H9 (cell line): ENCODE results near the gene CDC14A. TPM values are rescaled to one million over a fixed set of nuclear protein-coding genes. Genes with fewer than 3 reads are reported as not detected.

Source experiments
- DNase-seq: peaks from one replicate; pipeline ENCODE4 v3.0.0-alpha.2; 2017
- H2AFZ ChIP-seq: one replicate; pipeline ENCODE4 v1.6.1; 2013; ENCODE audit warnings: mild to moderate bottlenecking, low read length, control low read depth, moderate library complexity
- H2AK5ac ChIP-seq: 2 replicates; pipeline ENCODE4 v1.6.1; 2013; ENCODE audit warnings: low read length, control low read depth, mixed read lengths; ENCODE audit not compliant: insufficient read length
- H2BK120ac ChIP-seq: one replicate; pipeline ENCODE4 v1.6.1; 2013; ENCODE audit warnings: low read depth, mild to moderate bottlenecking, low read length, control low read depth, inconsistent platforms; ENCODE audit not compliant: poor library complexity, severe bottlenecking
- H2BK12ac ChIP-seq: 2 replicates; pipeline ENCODE4 v1.6.1; 2013; ENCODE audit warnings: low read length, control low read depth, mixed read lengths, low read depth; ENCODE audit not compliant: insufficient read length
- H2BK15ac ChIP-seq: 2 replicates; pipeline ENCODE4 v1.6.1; 2013; ENCODE audit warnings: low read depth, low read length, control low read depth
- H2BK20ac ChIP-seq: one replicate; pipeline ENCODE4 v1.6.1; 2013; ENCODE audit warnings: low read depth, mild to moderate bottlenecking, low read length, control low read depth, inconsistent platforms; ENCODE audit not compliant: poor library complexity, severe bottlenecking
- H2BK5ac ChIP-seq: 2 replicates; pipeline ENCODE4 v1.6.1; 2013; ENCODE audit warnings: low read length, control low read depth, mixed read lengths; ENCODE audit not compliant: insufficient read length
- H3K14ac ChIP-seq: 2 replicates; pipeline ENCODE4 v1.6.1; 2013; ENCODE audit warnings: low read length, control low read depth; ENCODE audit not compliant: insufficient read depth
- H3K18ac ChIP-seq: 2 replicates; pipeline ENCODE4 v1.6.1; 2013; ENCODE audit warnings: low read depth, mild to moderate bottlenecking, mixed read lengths, low read length, control low read depth; ENCODE audit not compliant: insufficient read length
- H3K23ac ChIP-seq: 2 replicates; pipeline ENCODE4 v1.6.1; 2013; ENCODE audit warnings: low read length, control low read depth, mixed read lengths, low read depth; ENCODE audit not compliant: insufficient read length
- H3K23me2 ChIP-seq: 2 replicates; pipeline ENCODE4 v1.6.1; 2013; ENCODE audit warnings: low read depth, mild to moderate bottlenecking, mixed read lengths, low read length, control low read depth; ENCODE audit not compliant: insufficient read length, poor library complexity, severe bottlenecking
- H3K27ac ChIP-seq: 2 replicates; pipeline ENCODE4 v1.5.1; 2013; ENCODE audit warnings: low read length, control low read depth, mixed read lengths, low read depth; ENCODE audit not compliant: insufficient read length
- H3K27me3 ChIP-seq: 2 replicates; pipeline ENCODE4 v1.6.1; 2013; ENCODE audit warnings: low read length, control low read depth, inconsistent platforms; ENCODE audit not compliant: insufficient read depth
- H3K4ac ChIP-seq: 2 replicates; pipeline ENCODE4 v1.6.1; 2013; ENCODE audit warnings: low read depth, mild to moderate bottlenecking, control low read depth, inconsistent platforms, low read length, moderate library complexity
- H3K4me1 ChIP-seq: 2 replicates; pipeline ENCODE4 v1.6.1; 2013; ENCODE audit warnings: low read length, control low read depth, inconsistent platforms; ENCODE audit not compliant: insufficient read depth
- H3K4me2 ChIP-seq: 2 replicates; pipeline ENCODE4 v1.6.1; 2013; ENCODE audit warnings: low read length, control low read depth, mixed read lengths; ENCODE audit not compliant: insufficient read length, insufficient read depth
- H3K56ac ChIP-seq: 2 replicates; pipeline ENCODE4 v1.6.1; 2013; ENCODE audit warnings: low read depth, mild to moderate bottlenecking, mixed read lengths, low read length, control low read depth; ENCODE audit not compliant: insufficient read length
- H3K79me1 ChIP-seq: 2 replicates; pipeline ENCODE4 v1.6.1; 2013; ENCODE audit warnings: low read depth, mild to moderate bottlenecking, moderate library complexity, low read length, control low read depth, inconsistent platforms; ENCODE audit not compliant: insufficient read depth, poor library complexity, severe bottlenecking
- H3K79me2 ChIP-seq: 2 replicates; pipeline ENCODE4 v1.6.1; 2013; ENCODE audit warnings: low read length, control low read depth, inconsistent platforms; ENCODE audit not compliant: insufficient read depth
- H3K9ac ChIP-seq: 2 replicates; pipeline ENCODE4 v1.6.1; 2013; ENCODE audit warnings: low read length, control low read depth, mixed read lengths; ENCODE audit not compliant: insufficient read length; ENCODE audit errors: extremely low read depth
- H3K9me3 ChIP-seq: one replicate; pipeline ENCODE4 v1.6.1; 2013; ENCODE audit warnings: low read depth, low read length, inconsistent platforms; ENCODE audit not compliant: control insufficient read depth
- H3T11ph ChIP-seq: one replicate; pipeline ENCODE4 v1.6.1; 2013; ENCODE audit warnings: mild to moderate bottlenecking, low read length, control low read depth, inconsistent platforms
- H4K20me1 ChIP-seq: one replicate; pipeline ENCODE4 v1.6.1; 2013; ENCODE audit not compliant: control insufficient read depth, insufficient read length, insufficient read depth
- H4K5ac ChIP-seq: 2 replicates; pipeline ENCODE4 v1.6.1; 2013; ENCODE audit warnings: low read depth, mild to moderate bottlenecking, mixed read lengths, low read length, control low read depth; ENCODE audit not compliant: insufficient read length
- H4K8ac ChIP-seq: replicated peaks from 2 replicates; pipeline ENCODE4 v1.6.1; 2013; ENCODE audit warnings: low read length, control low read depth, mixed read lengths, low read depth; ENCODE audit not compliant: insufficient read length
- H4K91ac ChIP-seq: 2 replicates; pipeline ENCODE4 v1.6.1; 2013; ENCODE audit warnings: low read depth, mild to moderate bottlenecking, moderate library complexity, mixed read lengths, low read length, control low read depth; ENCODE audit not compliant: insufficient read length
- H3K27ac Mint-ChIP-seq, 3 experiments: 2 replicates in 2 of 3; 3 replicates in 1 of 3; pipeline ENCODE4 v1.8.0; 2020 to 2021; ENCODE audit warnings: mixed read lengths in 3 of 3, mild to moderate bottlenecking in 1 of 3, moderate library complexity in 1 of 3
- H3K27me3 Mint-ChIP-seq: 2 replicates; pipeline ENCODE4 v1.8.0; 2021; ENCODE audit warnings: low read depth, mild to moderate bottlenecking, moderate library complexity, mixed read lengths
- H3K36me3 Mint-ChIP-seq, 3 experiments: 2 replicates in 2 of 3; 3 replicates in 1 of 3; pipeline ENCODE4 v1.8.0; 2020 to 2021; ENCODE audit warnings: low read depth in 3 of 3, mixed read lengths in 3 of 3; ENCODE audit not compliant: insufficient read depth in 1 of 3
- H3K4me1 Mint-ChIP-seq, 2 experiments: 2 replicates each; pipeline ENCODE4 v1.8.0; 2020; ENCODE audit warnings: mixed read lengths in 2 of 2
- H3K4me3 Mint-ChIP-seq, 2 experiments: 2 replicates in 1 of 2; 3 replicates in 1 of 2; pipeline ENCODE4 v1.8.0; 2020 to 2021; ENCODE audit warnings: mild to moderate bottlenecking in 2 of 2, mixed read lengths in 2 of 2, moderate library complexity in 1 of 2
- H3K9me3 Mint-ChIP-seq, 2 experiments: 2 replicates in 1 of 2; 3 replicates in 1 of 2; pipeline ENCODE4 v1.8.0; 2020; ENCODE audit warnings: mild to moderate bottlenecking in 2 of 2, mixed read lengths in 2 of 2, moderate library complexity in 1 of 2
- WGBS: extraction: QIAGEN DNeasy Blood & Tissue Kit; methylation state at CpG from one replicate; pipeline ENCODE4 v1.1.7; 2013; ENCODE audit warnings: missing lambda C conversion rate, low lambda C conversion rate, mixed read lengths; ENCODE audit not compliant: insufficient read length; ENCODE audit errors: extremely low coverage; 5-methylcytosine and 5-hydroxymethylcytosine counted together
- total RNA-seq: library from RNA; stranded (reverse); gene quantifications from 2 replicates; pipeline ENCODE4 v1.2.1, GENCODE V29; 2021
- TF ChIP-seq, protein P1 (sequence below): fragments of 200-600 bp; sonication (generic); conservative IDR thresholded peaks from 3 replicates; pipeline ENCODE4 v1.8.0; 2021; ENCODE audit warnings: antibody characterized with exemption, mild to moderate bottlenecking

CDC14A gene
- total RNA-seq, 1 experiment from 2014 or later, result 8.9 TPM

DNA sequence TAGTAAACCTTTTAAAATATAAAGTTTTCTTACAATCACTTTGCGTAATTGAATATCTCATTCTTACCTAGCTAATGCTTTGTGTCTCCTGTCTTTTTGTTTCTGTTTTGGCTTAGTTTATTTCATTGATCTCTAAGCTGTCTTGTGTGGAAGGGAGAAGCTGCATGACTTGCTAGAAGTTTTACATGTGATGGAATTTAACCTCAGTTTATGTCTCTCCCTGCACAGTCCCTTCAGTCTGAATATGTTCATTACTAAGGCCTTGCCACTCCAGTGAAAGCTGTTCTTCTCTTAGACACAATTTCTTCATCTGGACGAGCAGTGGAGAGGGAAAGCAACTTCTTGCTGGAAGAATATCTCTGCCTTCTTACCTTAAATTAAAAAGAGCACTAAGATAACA lies 165.7 kb downstream of the CDC14A start:
- no peaks in the 10 kb centered on the region for H3K79me2 ChIP-seq
- no CpG with 5 or more reads among the region's 2 CpGs for WGBS
- no peak overlapping the region for H4K91ac ChIP-seq

More for the DNA sequence above, 165.7 kb downstream of the CDC14A start:
- Histone ChIP-seq H2AFZ (no peak overlapping the region), H3K4me2 (no peak overlapping the region), H3K4ac (no peak overlapping the region), H2AK5ac (no peak overlapping the region), H3K79me1 (no peaks in the 10 kb centered on the region), H3K9me3 (no peaks in the 10 kb centered on the region), H2BK15ac (no peak overlapping the region), H2BK120ac (no peak overlapping the region), H3K14ac (no peak overlapping the region), H3K23ac (no peak overlapping the region), H3K23me2 (no peaks in the 10 kb centered on the region), H4K20me1 (no peaks in the 10 kb centered on the region), H2BK20ac (no peak overlapping the region), H2BK12ac (no peak overlapping the region), H3K27me3 (no peaks in the 10 kb centered on the region), H3K18ac (no peak overlapping the region), H3K56ac (no peak overlapping the region), H3K4me1 (no peaks in the 10 kb centered on the region), H2BK5ac (no peak overlapping the region), H3K9ac (no peak overlapping the region), H4K8ac (no peak overlapping the region), H3T11ph (no peak overlapping the region), H3K27ac (no peak overlapping the region), H4K5ac (no peak overlapping the region)
- Mint-ChIP-seq H3K4me3 (no peak overlapping the region), H3K36me3 (peaks cover 0 to 3% (median 2%) of the 10 kb centered on the region in 3 experiments; a peak in 1 of 7 replicates), H3K4me1 (peaks cover 0 to 10% of the 10 kb centered on the region in 2 experiments; a peak in 2 of 4 replicates), H3K9me3 (no peaks in the 10 kb centered on the region), H3K27ac (no peak overlapping the region), H3K27me3 (no peaks in the 10 kb centered on the region)
- TF ChIP-seq, protein P1, sequence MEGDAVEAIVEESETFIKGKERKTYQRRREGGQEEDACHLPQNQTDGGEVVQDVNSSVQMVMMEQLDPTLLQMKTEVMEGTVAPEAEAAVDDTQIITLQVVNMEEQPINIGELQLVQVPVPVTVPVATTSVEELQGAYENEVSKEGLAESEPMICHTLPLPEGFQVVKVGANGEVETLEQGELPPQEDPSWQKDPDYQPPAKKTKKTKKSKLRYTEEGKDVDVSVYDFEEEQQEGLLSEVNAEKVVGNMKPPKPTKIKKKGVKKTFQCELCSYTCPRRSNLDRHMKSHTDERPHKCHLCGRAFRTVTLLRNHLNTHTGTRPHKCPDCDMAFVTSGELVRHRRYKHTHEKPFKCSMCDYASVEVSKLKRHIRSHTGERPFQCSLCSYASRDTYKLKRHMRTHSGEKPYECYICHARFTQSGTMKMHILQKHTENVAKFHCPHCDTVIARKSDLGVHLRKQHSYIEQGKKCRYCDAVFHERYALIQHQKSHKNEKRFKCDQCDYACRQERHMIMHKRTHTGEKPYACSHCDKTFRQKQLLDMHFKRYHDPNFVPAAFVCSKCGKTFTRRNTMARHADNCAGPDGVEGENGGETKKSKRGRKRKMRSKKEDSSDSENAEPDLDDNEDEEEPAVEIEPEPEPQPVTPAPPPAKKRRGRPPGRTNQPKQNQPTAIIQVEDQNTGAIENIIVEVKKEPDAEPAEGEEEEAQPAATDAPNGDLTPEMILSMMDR, result no peak
- DNase-seq, result no peak
